NB4 (cell line): Measurements from ENCODE around the gene ASGR1.

Experiments used
- TF ChIP-seq, protein P1 (sequence below): IDR thresholded peaks from one replicate; pipeline ENCODE4 v1.5.1; 2012; ENCODE audit warnings: low read depth, low read length
- TF ChIP-seq, protein P2 (sequence below): IDR thresholded peaks from 2 replicates; pipeline ENCODE4 v1.6.1; 2011; ENCODE audit warnings: low read depth, low read length

DNA sequence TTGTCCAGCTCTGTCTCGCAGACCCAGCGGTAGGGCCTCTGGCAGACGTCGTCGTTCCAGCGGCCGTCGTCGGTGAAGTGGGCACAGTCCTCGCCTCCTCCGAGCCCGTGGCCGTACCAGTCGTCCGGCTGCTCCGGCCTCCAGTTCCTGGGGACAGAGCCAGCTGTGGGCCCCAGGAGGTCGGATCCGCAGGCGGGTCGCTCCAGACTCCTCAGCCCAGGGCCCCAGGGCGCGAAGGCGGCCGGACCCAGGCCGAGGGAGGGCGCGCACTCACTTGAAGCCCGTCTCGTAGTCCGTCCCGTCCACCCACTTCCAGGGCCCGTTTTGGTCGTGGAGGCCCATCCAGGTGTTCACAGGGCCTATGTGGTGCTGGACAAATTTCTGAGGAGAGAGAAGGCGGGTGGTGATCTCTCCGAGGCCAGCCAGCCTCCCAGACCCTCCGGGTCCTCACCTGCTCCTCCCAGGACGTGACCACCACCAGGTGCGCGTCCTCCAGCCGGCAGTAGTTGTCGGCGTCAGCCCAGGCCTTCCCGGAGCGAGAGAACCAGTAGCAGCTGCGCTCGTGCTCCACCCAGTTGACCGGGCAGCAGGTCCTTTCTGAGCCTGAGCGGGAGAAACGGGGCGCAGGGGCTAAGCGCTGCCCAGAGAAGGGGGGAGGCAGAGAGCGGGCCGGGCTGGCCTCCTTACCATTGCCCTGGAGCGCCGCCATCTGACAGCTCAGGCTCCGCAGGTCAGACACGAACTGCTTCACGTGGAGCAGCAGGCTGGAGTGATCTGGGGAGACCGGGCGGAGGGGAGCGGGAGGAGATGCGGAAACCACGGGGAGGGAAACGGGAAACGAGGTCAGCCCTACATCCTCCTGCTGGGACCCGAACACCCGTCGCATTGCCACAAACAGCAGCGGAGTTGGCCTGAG, 5.2 kb downstream of the ASGR1 start:
- TF ChIP-seq, protein P1, sequence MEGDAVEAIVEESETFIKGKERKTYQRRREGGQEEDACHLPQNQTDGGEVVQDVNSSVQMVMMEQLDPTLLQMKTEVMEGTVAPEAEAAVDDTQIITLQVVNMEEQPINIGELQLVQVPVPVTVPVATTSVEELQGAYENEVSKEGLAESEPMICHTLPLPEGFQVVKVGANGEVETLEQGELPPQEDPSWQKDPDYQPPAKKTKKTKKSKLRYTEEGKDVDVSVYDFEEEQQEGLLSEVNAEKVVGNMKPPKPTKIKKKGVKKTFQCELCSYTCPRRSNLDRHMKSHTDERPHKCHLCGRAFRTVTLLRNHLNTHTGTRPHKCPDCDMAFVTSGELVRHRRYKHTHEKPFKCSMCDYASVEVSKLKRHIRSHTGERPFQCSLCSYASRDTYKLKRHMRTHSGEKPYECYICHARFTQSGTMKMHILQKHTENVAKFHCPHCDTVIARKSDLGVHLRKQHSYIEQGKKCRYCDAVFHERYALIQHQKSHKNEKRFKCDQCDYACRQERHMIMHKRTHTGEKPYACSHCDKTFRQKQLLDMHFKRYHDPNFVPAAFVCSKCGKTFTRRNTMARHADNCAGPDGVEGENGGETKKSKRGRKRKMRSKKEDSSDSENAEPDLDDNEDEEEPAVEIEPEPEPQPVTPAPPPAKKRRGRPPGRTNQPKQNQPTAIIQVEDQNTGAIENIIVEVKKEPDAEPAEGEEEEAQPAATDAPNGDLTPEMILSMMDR = no peak
- TF ChIP-seq, protein P2, sequence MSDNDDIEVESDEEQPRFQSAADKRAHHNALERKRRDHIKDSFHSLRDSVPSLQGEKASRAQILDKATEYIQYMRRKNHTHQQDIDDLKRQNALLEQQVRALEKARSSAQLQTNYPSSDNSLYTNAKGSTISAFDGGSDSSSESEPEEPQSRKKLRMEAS = no peak
